Panc1 (cell line): ENCODE measurements around the gene THEM5.

Experiments used
- SIN3A ChIP-seq: IDR thresholded peaks from 2 replicates; pipeline ENCODE4 v1.6.1; 2012; ENCODE audit warnings: low read depth, mild to moderate bottlenecking, low read length, moderate library complexity, borderline replicate concordance; ENCODE audit not compliant: insufficient read depth
- TCF7L2 ChIP-seq: IDR thresholded peaks from 2 replicates; pipeline ENCODE4 v1.6.1; 2011; ENCODE audit warnings: mild to moderate bottlenecking, low read depth, low read length, inconsistent platforms
- TF ChIP-seq, protein P1 (sequence below): fragments of 450-650 bp; IDR thresholded peaks from 2 replicates; pipeline ENCODE4 v1.5.1; 2017; ENCODE audit warnings: mild to moderate bottlenecking

DNA sequence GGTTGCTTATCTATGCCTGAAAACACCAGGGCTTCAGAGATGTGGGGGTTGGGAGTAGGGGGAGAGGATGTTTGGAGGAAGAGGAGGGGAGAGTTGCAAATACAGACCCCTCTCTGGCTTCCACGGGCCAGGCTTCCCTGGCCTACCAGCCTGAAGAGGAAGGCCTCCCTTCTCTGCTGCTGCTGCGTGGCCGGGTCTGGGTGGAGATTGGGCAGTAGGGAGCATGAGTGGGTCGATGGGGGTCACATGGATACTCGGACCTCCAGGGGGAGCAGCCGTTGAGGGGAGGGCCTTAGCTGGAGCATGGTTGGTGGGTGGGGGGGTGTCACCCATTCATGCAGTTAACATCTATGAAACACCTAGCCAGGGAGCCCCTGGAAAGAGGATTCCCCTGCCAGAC is 23.5 kb downstream of the THEM5 start:
- TF ChIP-seq, protein P1, sequence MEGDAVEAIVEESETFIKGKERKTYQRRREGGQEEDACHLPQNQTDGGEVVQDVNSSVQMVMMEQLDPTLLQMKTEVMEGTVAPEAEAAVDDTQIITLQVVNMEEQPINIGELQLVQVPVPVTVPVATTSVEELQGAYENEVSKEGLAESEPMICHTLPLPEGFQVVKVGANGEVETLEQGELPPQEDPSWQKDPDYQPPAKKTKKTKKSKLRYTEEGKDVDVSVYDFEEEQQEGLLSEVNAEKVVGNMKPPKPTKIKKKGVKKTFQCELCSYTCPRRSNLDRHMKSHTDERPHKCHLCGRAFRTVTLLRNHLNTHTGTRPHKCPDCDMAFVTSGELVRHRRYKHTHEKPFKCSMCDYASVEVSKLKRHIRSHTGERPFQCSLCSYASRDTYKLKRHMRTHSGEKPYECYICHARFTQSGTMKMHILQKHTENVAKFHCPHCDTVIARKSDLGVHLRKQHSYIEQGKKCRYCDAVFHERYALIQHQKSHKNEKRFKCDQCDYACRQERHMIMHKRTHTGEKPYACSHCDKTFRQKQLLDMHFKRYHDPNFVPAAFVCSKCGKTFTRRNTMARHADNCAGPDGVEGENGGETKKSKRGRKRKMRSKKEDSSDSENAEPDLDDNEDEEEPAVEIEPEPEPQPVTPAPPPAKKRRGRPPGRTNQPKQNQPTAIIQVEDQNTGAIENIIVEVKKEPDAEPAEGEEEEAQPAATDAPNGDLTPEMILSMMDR: no peak
- TF ChIP-seq TCF7L2: no peak
- no peak for TF ChIP-seq SIN3A
